GM10847 (cell line): Measurements from ENCODE around the gene FOXP3.

Source experiments
- POLR2A ChIP-seq: IDR thresholded peaks from 2 replicates; pipeline ENCODE4 v1.6.1; 2011; ENCODE audit not compliant: insufficient read length; ENCODE audit errors: extremely low read depth

The FOXP3 gene

DNA sequence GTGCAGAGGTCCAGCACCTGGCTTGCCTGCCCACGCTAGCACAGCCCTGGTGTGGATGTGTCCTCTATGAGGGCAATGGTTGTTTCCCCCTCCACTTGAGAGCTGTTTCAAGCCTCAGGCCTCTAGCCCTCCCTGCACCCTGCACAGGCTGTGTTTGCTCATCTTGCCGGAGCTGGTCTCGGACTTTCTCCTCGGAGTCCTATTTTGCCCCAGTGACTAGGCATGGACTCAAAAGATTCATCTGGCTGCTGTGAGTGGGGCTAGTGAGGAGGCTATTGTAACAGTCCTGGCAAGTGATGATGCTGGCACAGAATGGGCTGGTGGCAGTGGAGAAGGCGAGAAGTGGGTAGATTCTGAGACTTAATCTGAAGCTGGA, 5.8 kb downstream of the FOXP3 start:
- no peak for TF ChIP-seq POLR2A

DNA sequence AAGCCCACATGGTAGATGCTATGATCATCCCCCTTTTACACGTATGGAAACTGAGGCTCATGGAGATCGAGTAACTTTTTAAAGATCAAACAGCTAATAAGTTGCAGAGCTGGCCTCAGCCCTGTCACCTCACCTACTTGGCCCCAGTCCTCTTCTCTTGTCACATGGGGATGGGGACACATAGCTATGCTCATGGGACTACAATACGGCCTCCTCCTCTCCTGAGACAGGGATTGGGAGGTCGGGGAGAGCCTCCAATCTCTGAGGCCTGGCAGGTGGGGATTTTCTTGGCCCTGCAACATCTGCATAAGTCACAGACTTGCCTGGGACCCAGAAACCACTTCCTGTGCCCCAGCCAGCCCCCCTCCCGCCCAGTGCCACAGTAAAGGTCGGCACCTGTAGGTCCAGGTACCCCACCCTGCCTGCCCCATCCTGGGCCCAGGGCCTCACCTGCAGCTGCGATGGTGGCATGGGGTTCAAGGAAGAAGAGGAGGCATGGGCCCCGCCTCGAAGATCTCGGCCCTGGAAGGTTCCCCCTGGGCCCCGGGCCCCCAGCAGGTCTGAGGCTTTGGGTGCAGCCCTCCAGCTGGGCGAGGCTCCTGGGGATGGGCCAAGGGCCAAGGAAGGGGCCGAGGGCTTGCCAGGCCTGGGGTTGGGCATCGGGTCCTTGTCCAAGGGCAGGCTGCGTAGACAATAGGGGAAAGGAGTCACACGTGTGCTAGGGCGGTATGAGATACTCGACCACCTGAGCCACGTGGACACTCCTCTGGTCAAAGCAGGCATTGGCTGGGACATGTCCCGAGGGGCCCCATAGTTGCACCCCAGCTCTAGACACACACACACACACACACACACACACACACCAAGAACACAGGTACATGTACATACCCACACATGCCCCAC, 6.4 kb downstream of the FOXP3 start:
- TF ChIP-seq POLR2A, result no peak

GRCh38 chrX:49257074-49257790, 7.3 kb downstream of the FOXP3 start:
- TF ChIP-seq POLR2A, result no peak

- TF ChIP-seq POLR2A, result no peak
Measured at GRCh38 chrX:49256268-49256995, 8.1 kb downstream of the FOXP3 start.

GRCh38 chrX:49254639-49255038, 9.9 kb downstream of the FOXP3 start:
- TF ChIP-seq POLR2A, result no peak

DNA sequence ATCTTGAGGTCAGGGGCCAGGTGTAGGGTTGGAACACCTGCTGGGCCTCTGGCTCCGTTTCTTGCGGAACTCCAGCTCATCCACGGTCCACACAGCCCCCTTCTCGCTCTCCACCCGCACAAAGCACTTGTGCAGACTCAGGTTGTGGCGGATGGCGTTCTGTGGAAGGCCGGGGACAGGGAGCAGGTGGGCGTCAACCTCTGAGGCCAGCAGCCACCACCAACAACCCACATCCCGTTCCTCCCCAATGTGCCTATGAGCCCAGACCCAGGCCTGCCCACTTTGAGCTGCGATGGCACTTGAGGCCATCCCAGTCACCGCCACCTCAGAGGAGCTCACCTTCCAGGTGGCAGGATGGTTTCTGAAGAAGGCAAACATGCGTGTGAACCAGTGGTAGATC, 13.2 kb downstream of the FOXP3 start:
- TF ChIP-seq POLR2A, result no peak

DNA sequence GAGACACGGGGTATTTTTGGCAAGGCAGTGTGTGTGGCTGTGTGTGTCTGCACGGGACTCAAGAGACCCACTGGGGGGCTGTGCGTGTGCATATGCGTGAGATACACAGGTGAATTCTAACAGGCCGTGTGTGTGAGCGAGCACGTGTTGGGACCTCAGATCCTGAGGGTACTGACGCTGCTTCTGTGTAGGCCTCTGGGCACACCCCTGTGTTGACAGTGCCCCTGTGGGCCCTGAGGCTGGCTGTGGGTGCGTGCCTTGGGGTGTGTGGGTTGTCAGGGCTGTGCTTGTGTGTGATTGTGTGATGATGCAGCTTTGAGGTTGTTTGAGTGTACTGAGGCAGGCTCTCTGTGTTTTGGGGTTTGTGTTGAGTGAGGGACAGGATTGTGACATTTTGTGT, 13.9 kb downstream of the FOXP3 start:
- no peak for TF ChIP-seq POLR2A

- no peak for TF ChIP-seq POLR2A
Measured at GRCh38 chrX:49250066-49250465, 14.4 kb downstream of the FOXP3 start.

DNA sequence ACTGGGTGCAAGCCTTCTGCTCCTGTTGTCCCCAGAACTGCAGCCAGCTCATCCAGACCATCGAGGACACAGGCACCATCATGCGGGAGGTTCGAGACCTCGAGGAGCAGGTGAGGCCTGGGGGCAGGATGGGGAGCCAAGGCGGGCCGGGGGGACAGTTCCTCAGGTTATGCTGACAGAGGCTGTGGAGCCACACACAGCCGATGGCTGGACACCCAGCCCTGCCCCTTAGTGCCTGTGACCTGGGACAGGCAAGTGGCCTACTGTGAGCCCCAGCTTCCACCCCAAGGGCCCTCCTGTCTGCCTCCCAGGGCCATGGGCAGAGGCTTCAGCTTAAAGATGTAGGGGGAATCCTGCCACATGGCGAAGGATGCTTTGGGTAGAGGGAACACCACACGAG, 14.9 kb downstream of the FOXP3 start:
- TF ChIP-seq POLR2A, result no peak

DNA sequence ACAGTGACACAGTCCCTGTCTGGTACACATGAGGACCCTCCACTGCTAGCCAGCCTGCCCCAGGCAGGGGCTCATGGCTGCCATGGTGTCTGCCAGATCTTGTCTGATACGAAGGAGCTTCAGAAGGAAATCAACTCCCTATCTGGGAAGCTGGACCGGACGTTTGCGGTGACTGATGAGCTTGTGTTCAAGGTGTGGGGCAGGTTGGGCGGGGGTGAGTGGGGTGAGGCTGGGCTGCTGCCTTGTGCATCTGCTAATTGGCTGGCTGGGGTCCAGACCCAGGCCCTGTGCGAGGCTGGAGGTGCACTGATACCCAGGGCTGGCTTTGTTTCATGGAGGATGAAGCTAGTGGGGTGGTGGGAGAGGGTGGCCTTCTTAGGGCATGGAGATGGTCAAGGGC, 15.4 kb downstream of the FOXP3 start:
- no peak for TF ChIP-seq POLR2A

DNA sequence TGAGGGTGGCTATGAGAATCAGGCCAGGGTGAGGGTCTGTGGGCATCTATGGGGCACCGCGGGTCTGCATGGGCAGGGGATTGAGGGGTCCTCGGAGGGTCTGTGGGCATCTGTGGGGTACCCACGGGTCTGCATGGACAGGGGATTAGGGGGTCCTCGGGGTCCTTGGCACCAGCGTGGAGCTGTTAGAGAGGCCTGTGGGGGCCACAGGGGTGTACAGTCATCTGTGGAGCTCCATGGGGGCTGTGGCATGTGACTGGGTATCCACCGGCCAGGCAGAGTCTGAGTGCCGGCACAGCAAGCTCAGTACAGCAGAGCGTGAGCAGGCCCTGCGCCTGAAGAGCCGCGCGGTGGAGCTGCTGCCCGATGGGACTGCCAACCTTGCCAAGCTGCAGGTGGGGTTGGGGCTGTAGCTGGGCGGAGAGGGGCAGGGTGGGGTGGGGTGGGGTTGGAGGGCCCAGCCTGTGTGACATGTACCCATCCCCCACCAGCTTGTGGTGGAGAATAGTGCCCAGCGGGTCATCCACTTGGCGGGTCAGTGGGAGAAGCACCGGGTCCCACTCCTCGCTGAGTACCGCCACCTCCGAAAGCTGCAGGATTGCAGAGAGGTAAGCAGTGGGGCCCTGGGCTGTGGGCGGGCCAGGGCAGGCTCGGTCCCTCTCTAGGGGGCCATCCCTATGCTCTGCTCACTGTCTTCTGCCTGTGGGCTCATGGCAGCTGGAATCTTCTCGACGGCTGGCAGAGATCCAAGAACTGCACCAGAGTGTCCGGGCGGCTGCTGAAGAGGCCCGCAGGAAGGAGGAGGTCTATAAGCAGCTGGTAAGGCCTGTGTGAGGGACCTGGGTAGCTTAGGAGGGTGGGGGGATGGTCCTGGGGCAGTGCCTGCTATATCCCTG, 16.3 kb downstream of the FOXP3 start:
- TF ChIP-seq POLR2A, result no peak

- TF ChIP-seq POLR2A, result no peak
Measured at GRCh38 chrX:49247346-49247745, 17.2 kb downstream of the FOXP3 start.

GRCh38 chrX:49246541-49246940, 18.0 kb downstream of the FOXP3 start:
- TF ChIP-seq POLR2A, result no peak

DNA sequence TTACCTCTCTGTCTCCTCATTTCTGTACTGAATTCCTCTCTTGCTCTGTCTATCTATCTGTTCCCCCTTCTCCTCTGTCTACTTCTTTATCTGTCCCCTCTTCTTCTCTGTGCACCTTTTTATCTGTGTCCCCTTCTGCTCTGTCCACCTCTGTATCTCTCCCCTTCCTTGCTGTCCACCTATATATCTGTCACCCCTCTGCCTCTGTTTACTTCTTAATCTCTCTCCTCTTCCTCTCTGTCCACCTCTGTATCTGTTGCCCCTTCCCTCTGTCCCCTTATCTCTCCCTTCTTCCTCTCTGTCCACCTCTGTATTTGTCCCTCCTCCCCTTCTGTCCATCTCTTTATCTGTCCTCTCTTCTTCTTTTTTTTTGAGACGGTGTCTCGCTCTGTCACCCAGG, 20.3 kb downstream of the FOXP3 start:
- no peak for TF ChIP-seq POLR2A

DNA sequence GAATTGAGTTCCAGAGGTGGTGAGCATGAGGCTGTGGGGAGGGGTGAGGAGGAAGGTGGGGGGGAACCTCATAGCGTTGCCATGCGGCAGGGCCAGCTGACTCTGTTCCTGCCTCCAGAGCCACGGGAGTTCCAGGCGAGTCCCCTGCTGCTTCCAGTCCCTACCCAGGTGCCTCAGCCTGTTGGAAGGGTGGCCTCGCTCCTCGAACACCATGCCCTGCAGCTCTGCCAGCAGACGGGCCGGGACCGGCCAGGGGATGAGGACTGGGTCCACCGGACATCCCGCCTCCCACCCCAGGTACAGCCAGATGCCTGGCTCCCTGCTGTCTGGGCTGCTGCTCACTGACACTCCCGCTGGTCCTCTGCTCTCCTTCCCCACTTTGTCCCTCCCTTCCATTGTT, 21.3 kb downstream of the FOXP3 start:
- TF ChIP-seq POLR2A, result no peak

DNA sequence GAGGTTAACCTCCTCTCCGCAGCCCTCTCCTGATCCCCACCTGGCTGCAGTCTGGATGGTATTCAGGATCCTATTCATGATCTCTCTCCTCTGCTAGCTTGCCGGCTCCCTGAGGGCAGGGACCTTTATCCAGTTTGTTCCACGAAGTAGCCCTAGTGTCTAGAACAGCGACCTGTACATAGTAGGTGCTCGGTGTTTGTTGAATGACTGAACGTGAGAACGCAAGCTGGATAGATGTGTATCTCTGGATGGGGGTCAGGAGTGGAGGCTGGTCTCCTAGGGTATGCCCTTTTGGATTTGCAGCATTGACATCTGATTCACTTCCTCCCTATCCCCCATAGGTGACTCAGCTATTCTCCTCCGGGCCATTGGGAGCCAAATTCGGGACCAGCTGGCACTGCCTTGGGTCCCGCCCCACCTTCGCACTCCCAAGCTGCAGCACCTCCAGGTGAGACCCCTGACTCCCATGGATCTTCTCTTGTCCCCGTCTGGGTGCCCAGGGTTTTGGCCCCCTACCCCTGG, 21.9 kb downstream of the FOXP3 start:
- TF ChIP-seq POLR2A, result no peak
